Neural cell (in vitro differentiated cells): ENCODE data around the gene MRPL24.

ENCODE experiments used
- EP300 ChIP-seq: fragments of 450-650 bp; conservative IDR thresholded peaks from 2 replicates; pipeline ENCODE4 v1.6.1; 2014; ENCODE audit warnings: antibody characterized with exemption, mild to moderate bottlenecking, moderate library complexity; ENCODE audit not compliant: poor library complexity, severe bottlenecking
- EZH2 ChIP-seq: fragments of 200-600, 300-800 bp; shearing (Covaris generic), sonication (generic); IDR thresholded peaks from 2 replicates; pipeline ENCODE4 v1.6.1; 2014; ENCODE audit warnings: antibody characterized with exemption, low read length, borderline replicate concordance, mild to moderate bottlenecking; ENCODE audit not compliant: insufficient read depth, poor library complexity, severe bottlenecking
- TF ChIP-seq, protein P1 (sequence below): fragments of 450-650 bp; IDR thresholded peaks from 2 replicates; pipeline ENCODE4 v1.5.1; 2014; ENCODE audit warnings: antibody characterized with exemption, mild to moderate bottlenecking, moderate library complexity; ENCODE audit not compliant: poor library complexity, severe bottlenecking

GRCh38 chr1:156781585-156782186 lies 40.8 kb upstream of the MRPL24 start:
- TF ChIP-seq, protein P1, sequence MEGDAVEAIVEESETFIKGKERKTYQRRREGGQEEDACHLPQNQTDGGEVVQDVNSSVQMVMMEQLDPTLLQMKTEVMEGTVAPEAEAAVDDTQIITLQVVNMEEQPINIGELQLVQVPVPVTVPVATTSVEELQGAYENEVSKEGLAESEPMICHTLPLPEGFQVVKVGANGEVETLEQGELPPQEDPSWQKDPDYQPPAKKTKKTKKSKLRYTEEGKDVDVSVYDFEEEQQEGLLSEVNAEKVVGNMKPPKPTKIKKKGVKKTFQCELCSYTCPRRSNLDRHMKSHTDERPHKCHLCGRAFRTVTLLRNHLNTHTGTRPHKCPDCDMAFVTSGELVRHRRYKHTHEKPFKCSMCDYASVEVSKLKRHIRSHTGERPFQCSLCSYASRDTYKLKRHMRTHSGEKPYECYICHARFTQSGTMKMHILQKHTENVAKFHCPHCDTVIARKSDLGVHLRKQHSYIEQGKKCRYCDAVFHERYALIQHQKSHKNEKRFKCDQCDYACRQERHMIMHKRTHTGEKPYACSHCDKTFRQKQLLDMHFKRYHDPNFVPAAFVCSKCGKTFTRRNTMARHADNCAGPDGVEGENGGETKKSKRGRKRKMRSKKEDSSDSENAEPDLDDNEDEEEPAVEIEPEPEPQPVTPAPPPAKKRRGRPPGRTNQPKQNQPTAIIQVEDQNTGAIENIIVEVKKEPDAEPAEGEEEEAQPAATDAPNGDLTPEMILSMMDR: no peak
- TF ChIP-seq EP300 (no peak), EZH2 (no peak)
